NB4 (cell line): Measurements from ENCODE around the gene SLCO3A1.

Experiments used
- DNase-seq: peaks from one replicate; pipeline ENCODE4 v3.0.0; 2010; ENCODE audit warnings: low read depth
- H3K4me3 ChIP-seq: one replicate; pipeline ENCODE4 v1.5.1; 2011; ENCODE audit warnings: mild to moderate bottlenecking, low read depth, low read length, moderate library complexity
- CTCF ChIP-seq: IDR thresholded peaks from one replicate; pipeline ENCODE4 v1.5.1; 2012; ENCODE audit warnings: low read depth, low read length
- MYC ChIP-seq: IDR thresholded peaks from 2 replicates; pipeline ENCODE4 v1.6.1; 2011; ENCODE audit warnings: low read depth, low read length
- POLR2A ChIP-seq: IDR thresholded peaks from 2 replicates; pipeline ENCODE4 v1.6.1; 2011; ENCODE audit warnings: mild to moderate bottlenecking; ENCODE audit not compliant: insufficient read length; ENCODE audit errors: extremely low read depth
- TF ChIP-seq, protein P1 (sequence below): IDR thresholded peaks from 2 replicates; pipeline ENCODE4 v1.6.1; 2011; ENCODE audit warnings: low read depth, low read length

The SLCO3A1 gene

GRCh38 chr15:92111291-92111690 lies 257.8 kb downstream of the SLCO3A1 start:
- TF ChIP-seq, protein P1, sequence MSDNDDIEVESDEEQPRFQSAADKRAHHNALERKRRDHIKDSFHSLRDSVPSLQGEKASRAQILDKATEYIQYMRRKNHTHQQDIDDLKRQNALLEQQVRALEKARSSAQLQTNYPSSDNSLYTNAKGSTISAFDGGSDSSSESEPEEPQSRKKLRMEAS, result no peak
- no peak for TF ChIP-seq CTCF
- no peak for TF ChIP-seq POLR2A
- no peak for TF ChIP-seq MYC
- DNase-seq, result no peak

GRCh38 chr15:92111751-92112150 lies 258.2 kb downstream of the SLCO3A1 start:
- TF ChIP-seq POLR2A, result no peak
- TF ChIP-seq, protein P1, result no peak
- no peak for TF ChIP-seq MYC
- no peak for TF ChIP-seq CTCF
- no peak overlapping the region for H3K4me3 ChIP-seq

More at GRCh38 chr15:92111291-92111690, 257.8 kb downstream of the SLCO3A1 start:
- H3K4me3 ChIP-seq, result no peak overlapping the region

DNA sequence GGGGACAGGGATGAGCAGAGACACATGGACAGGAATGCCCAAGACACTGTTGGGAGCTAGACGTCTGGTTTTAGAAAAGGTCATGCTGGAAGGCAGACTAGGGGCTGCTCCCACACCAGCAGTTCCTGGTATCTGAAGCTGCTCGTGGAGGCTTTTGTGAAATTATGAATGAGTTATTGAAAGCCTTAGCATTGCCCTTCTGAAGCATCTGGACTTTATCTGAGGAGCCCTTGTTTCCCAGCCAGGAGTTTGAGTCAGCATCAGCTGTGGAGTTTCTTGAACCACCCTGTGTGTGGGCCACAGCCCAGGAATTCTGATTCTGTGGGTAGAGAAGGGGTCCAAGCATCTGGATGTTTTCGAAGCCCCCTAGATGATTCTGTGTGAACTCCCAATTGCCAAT lies 258.7 kb downstream of the SLCO3A1 start:
- DNase-seq, result no peak
- TF ChIP-seq MYC (no peak), CTCF (no peak), POLR2A (no peak)
- TF ChIP-seq, protein P1, result no peak
- H3K4me3 ChIP-seq, result no peak overlapping the region

More at GRCh38 chr15:92111751-92112150, 258.2 kb downstream of the SLCO3A1 start:
- DNase-seq, result no peak

GRCh38 chr15:92112711-92113110 lies 259.2 kb downstream of the SLCO3A1 start:
- no peak overlapping the region for H3K4me3 ChIP-seq
- TF ChIP-seq MYC (no peak), CTCF (no peak), POLR2A (no peak)
- TF ChIP-seq, protein P1, result no peak
- no peak for DNase-seq

DNA sequence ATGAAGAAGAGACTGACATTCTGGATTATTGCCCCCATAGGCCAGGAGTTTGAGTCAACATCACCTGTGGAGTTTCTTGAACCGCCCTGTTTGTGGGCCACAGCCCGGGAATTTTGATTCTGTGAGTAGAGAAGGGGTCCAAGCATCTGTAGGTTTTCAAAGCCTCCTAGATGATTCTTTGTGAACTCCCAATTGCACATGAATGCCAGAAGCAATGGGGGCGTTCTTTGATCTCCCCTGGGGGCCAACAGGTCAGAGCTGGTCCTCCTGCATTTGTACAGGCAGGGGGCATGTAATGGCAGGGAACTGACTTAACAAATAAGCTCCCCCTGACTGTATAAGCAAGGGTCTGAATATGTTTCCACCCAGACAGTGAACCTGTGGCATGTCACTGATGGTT lies 260.3 kb downstream of the SLCO3A1 start:
- DNase-seq, result no peak
- H3K4me3 ChIP-seq, result no peak overlapping the region
- TF ChIP-seq, protein P1, result no peak
- no peak for TF ChIP-seq POLR2A
- no peak for TF ChIP-seq MYC
- no peak for TF ChIP-seq CTCF

- TF ChIP-seq MYC (no peak), POLR2A (no peak), CTCF (no peak)
- TF ChIP-seq, protein P1, result no peak
- DNase-seq, result no peak
- H3K4me3 ChIP-seq, result no peak overlapping the region
Measured at GRCh38 chr15:92115834-92116233, 262.3 kb downstream of the SLCO3A1 start.
